HG03575 (cell line): ENCODE data around the gene DCC.

Experiments
- ATAC-seq: cut with Tn5 transposase; IDR thresholded peaks from one replicate; pipeline ENCODE4 v1.9.1; 2021; ENCODE audit not compliant: unreplicated experiment, insufficient number of reproducible peaks, low FRiP score; ENCODE audit errors: extremely low read depth

DCC gene

GRCh38 chr18:52339891-52340371 is at the start of gene DCC:
Gene DCC, plus strand, starts transcription at chr18:52340197. Its CDS starts 591 bp downstream, at chr18:52340788.
- no peak for ATAC-seq

- no peak for ATAC-seq
Measured at GRCh38 chr18:52310651-52311050, 29.3 kb upstream of the DCC start.

- ATAC-seq = no peak
Measured at GRCh38 chr18:52311331-52311730, 28.7 kb upstream of the DCC start.

- no peak for ATAC-seq
Measured at GRCh38 chr18:52312346-52312745, 27.7 kb upstream of the DCC start.

- no peak for ATAC-seq
Measured at GRCh38 chr18:52313213-52313612, 26.8 kb upstream of the DCC start.

GRCh38 chr18:52319424-52319983 is 20.5 kb upstream of the DCC start:
- no peak for ATAC-seq

GRCh38 chr18:52322307-52322706 is 17.7 kb upstream of the DCC start:
- ATAC-seq = no peak

GRCh38 chr18:52323802-52324201 is 16.2 kb upstream of the DCC start:
- ATAC-seq = no peak

- ATAC-seq = no peak
Measured at GRCh38 chr18:52325997-52326396, 14.0 kb upstream of the DCC start.

- ATAC-seq = no peak
Measured at GRCh38 chr18:52333860-52334259, 6.1 kb upstream of the DCC start.

- no peak for ATAC-seq
Measured at GRCh38 chr18:52334307-52334706, 5.7 kb upstream of the DCC start.

- no peak for ATAC-seq
Measured at GRCh38 chr18:52334896-52335295, 5.1 kb upstream of the DCC start.

- ATAC-seq = no peak
Measured at GRCh38 chr18:52337276-52337675, 2.7 kb upstream of the DCC start.

GRCh38 chr18:52340406-52341102 is 557 bp downstream of the DCC start:
- ATAC-seq = no peak

- no peak for ATAC-seq
Measured at GRCh38 chr18:52341103-52341432, 1.1 kb downstream of the DCC start.

- no peak for ATAC-seq
Measured at GRCh38 chr18:52341608-52342381, 1.8 kb downstream of the DCC start.

- no peak for ATAC-seq
Measured at GRCh38 chr18:52342456-52342855, 2.5 kb downstream of the DCC start.

GRCh38 chr18:52343138-52343537 is 3.1 kb downstream of the DCC start:
- no peak for ATAC-seq

GRCh38 chr18:52343731-52344340 is 3.8 kb downstream of the DCC start:
- ATAC-seq = no peak

- no peak for ATAC-seq
Measured at GRCh38 chr18:52344881-52345280, 4.9 kb downstream of the DCC start.
